H9 (cell line): ENCODE measurements around the gene SNED1. TPM values are rescaled to one million over a fixed set of nuclear protein-coding genes. Genes with fewer than 3 reads are reported as not detected.

Source experiments
- DNase-seq: peaks from one replicate; pipeline ENCODE4 v3.0.0-alpha.2; 2017
- H2AFZ ChIP-seq: one replicate; pipeline ENCODE4 v1.6.1; 2013; ENCODE audit warnings: mild to moderate bottlenecking, low read length, control low read depth, moderate library complexity
- H2AK5ac ChIP-seq: 2 replicates; pipeline ENCODE4 v1.6.1; 2013; ENCODE audit warnings: low read length, control low read depth, mixed read lengths; ENCODE audit not compliant: insufficient read length
- H2BK120ac ChIP-seq: one replicate; pipeline ENCODE4 v1.6.1; 2013; ENCODE audit warnings: low read depth, mild to moderate bottlenecking, low read length, control low read depth, inconsistent platforms; ENCODE audit not compliant: poor library complexity, severe bottlenecking
- H2BK12ac ChIP-seq: 2 replicates; pipeline ENCODE4 v1.6.1; 2013; ENCODE audit warnings: low read length, control low read depth, mixed read lengths, low read depth; ENCODE audit not compliant: insufficient read length
- H2BK15ac ChIP-seq: 2 replicates; pipeline ENCODE4 v1.6.1; 2013; ENCODE audit warnings: low read depth, low read length, control low read depth
- H2BK20ac ChIP-seq: one replicate; pipeline ENCODE4 v1.6.1; 2013; ENCODE audit warnings: low read depth, mild to moderate bottlenecking, low read length, control low read depth, inconsistent platforms; ENCODE audit not compliant: poor library complexity, severe bottlenecking
- H2BK5ac ChIP-seq: 2 replicates; pipeline ENCODE4 v1.6.1; 2013; ENCODE audit warnings: low read length, control low read depth, mixed read lengths; ENCODE audit not compliant: insufficient read length
- H3K14ac ChIP-seq: 2 replicates; pipeline ENCODE4 v1.6.1; 2013; ENCODE audit warnings: low read length, control low read depth; ENCODE audit not compliant: insufficient read depth
- H3K18ac ChIP-seq: 2 replicates; pipeline ENCODE4 v1.6.1; 2013; ENCODE audit warnings: low read depth, mild to moderate bottlenecking, mixed read lengths, low read length, control low read depth; ENCODE audit not compliant: insufficient read length
- H3K23ac ChIP-seq: 2 replicates; pipeline ENCODE4 v1.6.1; 2013; ENCODE audit warnings: low read length, control low read depth, mixed read lengths, low read depth; ENCODE audit not compliant: insufficient read length
- H3K23me2 ChIP-seq: 2 replicates; pipeline ENCODE4 v1.6.1; 2013; ENCODE audit warnings: low read depth, mild to moderate bottlenecking, mixed read lengths, low read length, control low read depth; ENCODE audit not compliant: insufficient read length, poor library complexity, severe bottlenecking
- H3K27ac ChIP-seq: 2 replicates; pipeline ENCODE4 v1.5.1; 2013; ENCODE audit warnings: low read length, control low read depth, mixed read lengths, low read depth; ENCODE audit not compliant: insufficient read length
- H3K27me3 ChIP-seq: 2 replicates; pipeline ENCODE4 v1.6.1; 2013; ENCODE audit warnings: low read length, control low read depth, inconsistent platforms; ENCODE audit not compliant: insufficient read depth
- H3K4ac ChIP-seq: 2 replicates; pipeline ENCODE4 v1.6.1; 2013; ENCODE audit warnings: low read depth, mild to moderate bottlenecking, control low read depth, inconsistent platforms, low read length, moderate library complexity
- H3K4me1 ChIP-seq: 2 replicates; pipeline ENCODE4 v1.6.1; 2013; ENCODE audit warnings: low read length, control low read depth, inconsistent platforms; ENCODE audit not compliant: insufficient read depth
- H3K4me2 ChIP-seq: 2 replicates; pipeline ENCODE4 v1.6.1; 2013; ENCODE audit warnings: low read length, control low read depth, mixed read lengths; ENCODE audit not compliant: insufficient read length, insufficient read depth
- H3K56ac ChIP-seq: 2 replicates; pipeline ENCODE4 v1.6.1; 2013; ENCODE audit warnings: low read depth, mild to moderate bottlenecking, mixed read lengths, low read length, control low read depth; ENCODE audit not compliant: insufficient read length
- H3K79me1 ChIP-seq: 2 replicates; pipeline ENCODE4 v1.6.1; 2013; ENCODE audit warnings: low read depth, mild to moderate bottlenecking, moderate library complexity, low read length, control low read depth, inconsistent platforms; ENCODE audit not compliant: insufficient read depth, poor library complexity, severe bottlenecking
- H3K79me2 ChIP-seq: 2 replicates; pipeline ENCODE4 v1.6.1; 2013; ENCODE audit warnings: low read length, control low read depth, inconsistent platforms; ENCODE audit not compliant: insufficient read depth
- H3K9ac ChIP-seq: 2 replicates; pipeline ENCODE4 v1.6.1; 2013; ENCODE audit warnings: low read length, control low read depth, mixed read lengths; ENCODE audit not compliant: insufficient read length; ENCODE audit errors: extremely low read depth
- H3K9me3 ChIP-seq: one replicate; pipeline ENCODE4 v1.6.1; 2013; ENCODE audit warnings: low read depth, low read length, inconsistent platforms; ENCODE audit not compliant: control insufficient read depth
- H3T11ph ChIP-seq: one replicate; pipeline ENCODE4 v1.6.1; 2013; ENCODE audit warnings: mild to moderate bottlenecking, low read length, control low read depth, inconsistent platforms
- H4K20me1 ChIP-seq: one replicate; pipeline ENCODE4 v1.6.1; 2013; ENCODE audit not compliant: control insufficient read depth, insufficient read length, insufficient read depth
- H4K5ac ChIP-seq: 2 replicates; pipeline ENCODE4 v1.6.1; 2013; ENCODE audit warnings: low read depth, mild to moderate bottlenecking, mixed read lengths, low read length, control low read depth; ENCODE audit not compliant: insufficient read length
- H4K8ac ChIP-seq: replicated peaks from 2 replicates; pipeline ENCODE4 v1.6.1; 2013; ENCODE audit warnings: low read length, control low read depth, mixed read lengths, low read depth; ENCODE audit not compliant: insufficient read length
- H4K91ac ChIP-seq: 2 replicates; pipeline ENCODE4 v1.6.1; 2013; ENCODE audit warnings: low read depth, mild to moderate bottlenecking, moderate library complexity, mixed read lengths, low read length, control low read depth; ENCODE audit not compliant: insufficient read length
- H3K27ac Mint-ChIP-seq, 3 experiments: 2 replicates in 2 of 3; 3 replicates in 1 of 3; pipeline ENCODE4 v1.8.0; 2020 to 2021; ENCODE audit warnings: mixed read lengths in 3 of 3, mild to moderate bottlenecking in 1 of 3, moderate library complexity in 1 of 3
- H3K27me3 Mint-ChIP-seq: 2 replicates; pipeline ENCODE4 v1.8.0; 2021; ENCODE audit warnings: low read depth, mild to moderate bottlenecking, moderate library complexity, mixed read lengths
- H3K36me3 Mint-ChIP-seq, 3 experiments: 2 replicates in 2 of 3; 3 replicates in 1 of 3; pipeline ENCODE4 v1.8.0; 2020 to 2021; ENCODE audit warnings: low read depth in 3 of 3, mixed read lengths in 3 of 3; ENCODE audit not compliant: insufficient read depth in 1 of 3
- H3K4me1 Mint-ChIP-seq, 2 experiments: 2 replicates each; pipeline ENCODE4 v1.8.0; 2020; ENCODE audit warnings: mixed read lengths in 2 of 2
- H3K4me3 Mint-ChIP-seq, 2 experiments: 2 replicates in 1 of 2; 3 replicates in 1 of 2; pipeline ENCODE4 v1.8.0; 2020 to 2021; ENCODE audit warnings: mild to moderate bottlenecking in 2 of 2, mixed read lengths in 2 of 2, moderate library complexity in 1 of 2
- H3K9me3 Mint-ChIP-seq, 2 experiments: 2 replicates in 1 of 2; 3 replicates in 1 of 2; pipeline ENCODE4 v1.8.0; 2020; ENCODE audit warnings: mild to moderate bottlenecking in 2 of 2, mixed read lengths in 2 of 2, moderate library complexity in 1 of 2
- CTCF ChIP-seq: fragments of 200-600 bp; sonication (generic); conservative IDR thresholded peaks from 3 replicates; pipeline ENCODE4 v1.8.0; 2021; ENCODE audit warnings: antibody characterized with exemption, mild to moderate bottlenecking
- WGBS: extraction: QIAGEN DNeasy Blood & Tissue Kit; methylation state at CpG from one replicate; pipeline ENCODE4 v1.1.7; 2013; ENCODE audit warnings: missing lambda C conversion rate, low lambda C conversion rate, mixed read lengths; ENCODE audit not compliant: insufficient read length; ENCODE audit errors: extremely low coverage; 5-methylcytosine and 5-hydroxymethylcytosine counted together
- total RNA-seq: library from RNA; stranded (reverse); gene quantifications from 2 replicates; pipeline ENCODE4 v1.2.1, GENCODE V29; 2021

SNED1 gene
- total RNA-seq, 1 experiment from 2014 or later, result 2.5 TPM

- no peak overlapping the region for H2BK12ac ChIP-seq
- no peak overlapping the region for H3K4ac ChIP-seq
- H3K9me3 ChIP-seq, result no peaks in the 10 kb centered on the region
- TF ChIP-seq CTCF, result no peak
- H3K27me3 Mint-ChIP-seq, result peaks cover 30% of the 10 kb centered on the region
- H2AK5ac ChIP-seq, result no peak overlapping the region
- no peaks in the 10 kb centered on the region for H3K27me3 ChIP-seq
- no peak overlapping the region for H3K9ac ChIP-seq
- H3K9me3 Mint-ChIP-seq, result peaks cover 14 to 16% of the 10 kb centered on the region in 2 experiments; a peak in 4 of 5 replicates
- DNase-seq, result no peak
- H3K18ac ChIP-seq, result no peak overlapping the region
- H4K5ac ChIP-seq, result no peak overlapping the region
- no peaks in the 10 kb centered on the region for H3K4me1 ChIP-seq
- no peaks in the 10 kb centered on the region for H3K4me1 Mint-ChIP-seq
- H3K79me1 ChIP-seq, result no peaks in the 10 kb centered on the region
- H2AFZ ChIP-seq, result no peak overlapping the region
- no peak overlapping the region for H2BK20ac ChIP-seq
- no peaks in the 10 kb centered on the region for H3K79me2 ChIP-seq
- H2BK5ac ChIP-seq, result no peak overlapping the region
- no peak overlapping the region for H4K91ac ChIP-seq
- H4K20me1 ChIP-seq, result no peaks in the 10 kb centered on the region
- no peak overlapping the region for H3K27ac Mint-ChIP-seq
- WGBS, result no CpG with 5 or more reads among the region's 11 CpGs
- no peak overlapping the region for H4K8ac ChIP-seq
- H3K4me2 ChIP-seq, result no peak overlapping the region
- no peak overlapping the region for H3K56ac ChIP-seq
- no peak overlapping the region for H3T11ph ChIP-seq
- no peak overlapping the region for H3K27ac ChIP-seq
- H2BK120ac ChIP-seq, result no peak overlapping the region
- H2BK15ac ChIP-seq, result no peak overlapping the region
- no peak overlapping the region for H3K14ac ChIP-seq
- H3K36me3 Mint-ChIP-seq, result no peaks in the 10 kb centered on the region
- H3K23me2 ChIP-seq, result no peaks in the 10 kb centered on the region
- no peak overlapping the region for H3K23ac ChIP-seq
- no peak overlapping the region for H3K4me3 Mint-ChIP-seq
These were observed 50.5 kb downstream of the SNED1 start for GRCh38 chr2:241048949-241049343.
